Endothelial cell of umbilical vein (primary cell): ENCODE data around the gene VEPH1. TPM values are rescaled to one million over a fixed set of nuclear protein-coding genes. Genes with fewer than 3 reads are reported as not detected.

Experiments used
- BruUV-seq: library from RNA; stranded (reverse); fragments of 400-500 nt; replicated peaks from 2 replicates; lab custom pipeline; 2021; lab: Mats Ljungman, UMichigan
- CTCF ChIA-PET: fragments of 300-600, 350-600 bp; sonication (Branson Sonifier 250); formaldehyde crosslinking; loops from one replicate; lab custom pipeline; 2021; ENCODE audit warnings: antibody characterized with exemption, inconsistent platforms; lab: Charles Lee
- POLR2A ChIA-PET: fragments of 300-600, 350-600 bp; sonication (Branson Sonifier 250); formaldehyde crosslinking; loops from one replicate; lab custom pipeline; 2021; ENCODE audit warnings: antibody characterized with exemption, inconsistent platforms; lab: Charles Lee
- DNase-seq: peaks from one replicate; pipeline ENCODE4 v3.0.0-alpha.2; 2011; ENCODE audit warnings: low read depth, low spot score
- FAIRE-seq: peaks from 2 replicates; lab custom pipeline; 2011; peaks lifted over from hg19 to GRCh38; lab: Jason Lieb, UNC
- H2AFZ ChIP-seq: 2 replicates; pipeline ENCODE4 v1.6.0; 2012; ENCODE audit warnings: low read depth, low read length, control low read depth, inconsistent platforms
- H3K27ac ChIP-seq: 2 replicates; pipeline ENCODE4 v1.5.1; 2011; ENCODE audit warnings: low read depth, mild to moderate bottlenecking, control low read depth, low read length, moderate library complexity; ENCODE audit not compliant: insufficient read depth
- H3K27me3 ChIP-seq, 2 experiments: 2 replicates each; pipeline versions ENCODE4 v1.6.0 to v1.6.1; 2011; ENCODE audit warnings: low read length in 2 of 2, mixed read lengths in 1 of 2; ENCODE audit not compliant: control insufficient read depth in 2 of 2, insufficient read depth in 2 of 2
- H3K36me3 ChIP-seq, 2 experiments: 2 replicates in 1 of 2; 3 replicates in 1 of 2; pipeline ENCODE4 v1.5.1; 2011; ENCODE audit warnings: low read length in 2 of 2, mild to moderate bottlenecking in 1 of 2, moderate library complexity in 1 of 2; ENCODE audit not compliant: control insufficient read depth in 2 of 2, insufficient read depth in 2 of 2; ENCODE audit errors: extremely low read depth in 1 of 2
- H3K4me1 ChIP-seq: 3 replicates; pipeline ENCODE4 v1.5.1; 2011; ENCODE audit warnings: mild to moderate bottlenecking, low read length; ENCODE audit not compliant: control insufficient read depth, insufficient read depth; ENCODE audit errors: extremely low read depth
- H3K4me2 ChIP-seq: 2 replicates; pipeline ENCODE4 v1.6.1; 2011; ENCODE audit warnings: low read length, control low read depth, mixed read lengths; ENCODE audit not compliant: insufficient read depth
- H3K4me3 ChIP-seq, 3 experiments: fragments of 200-600 bp in 1 of 3; sonication (generic), shearing (Covaris generic) in 1 of 3; replicated peaks in 1 of 3; 2 replicates each; pipeline ENCODE4 v1.5.1; 2011 to 2016; ENCODE audit warnings: control low read depth in 3 of 3, low read length in 3 of 3, mild to moderate bottlenecking in 2 of 3, inconsistent platforms in 1 of 3, low read depth in 1 of 3, moderate library complexity in 1 of 3; ENCODE audit not compliant: insufficient read depth in 1 of 3
- H3K79me2 ChIP-seq: 2 replicates; pipeline ENCODE4 v1.6.0; 2012; ENCODE audit warnings: low read length, inconsistent platforms; ENCODE audit not compliant: control insufficient read depth, insufficient read depth
- H3K9ac ChIP-seq: replicated peaks from 2 replicates; pipeline ENCODE3; 2011; ENCODE audit warnings: low read length, control low read depth; ENCODE audit not compliant: insufficient read depth; ENCODE audit errors: extremely low read depth
- H3K9me1 ChIP-seq: replicated peaks from 3 replicates; pipeline ENCODE4 v1.6.0; 2011; ENCODE audit warnings: mild to moderate bottlenecking, low read length; ENCODE audit not compliant: control insufficient read depth, insufficient read depth; ENCODE audit errors: extremely low read depth
- H3K9me3 ChIP-seq: replicated peaks from 2 replicates; pipeline ENCODE4 v1.5.1; 2012; ENCODE audit warnings: low read length, inconsistent platforms; ENCODE audit not compliant: control insufficient read depth, insufficient read depth
- H4K20me1 ChIP-seq: replicated peaks from 2 replicates; pipeline ENCODE3; 2011; ENCODE audit warnings: mild to moderate bottlenecking, low read length; ENCODE audit not compliant: control insufficient read depth, insufficient read depth; ENCODE audit errors: extremely low read depth
- EZH2 ChIP-seq: IDR thresholded peaks from 2 replicates; pipeline ENCODE4 v1.6.1; 2012; ENCODE audit warnings: borderline replicate concordance, low read depth, mild to moderate bottlenecking, moderate library complexity, low read length, inconsistent platforms; ENCODE audit not compliant: severe bottlenecking
- FOS ChIP-seq: IDR thresholded peaks from 2 replicates; pipeline ENCODE4 v1.6.1; 2011; ENCODE audit warnings: mild to moderate bottlenecking, low read length, moderate library complexity, borderline replicate concordance; ENCODE audit not compliant: insufficient read depth
- GATA2 ChIP-seq: IDR thresholded peaks from 2 replicates; pipeline ENCODE4 v1.7.0; 2011; ENCODE audit warnings: low read depth, mild to moderate bottlenecking, moderate library complexity, mixed read lengths, low read length; ENCODE audit not compliant: insufficient read length, insufficient read depth
- JUN ChIP-seq: IDR thresholded peaks from 2 replicates; pipeline ENCODE4 v1.6.1; 2011; ENCODE audit warnings: borderline replicate concordance, low read depth; ENCODE audit not compliant: insufficient read length, insufficient read depth
- MAX ChIP-seq: IDR thresholded peaks from 2 replicates; pipeline ENCODE4 v1.6.1; 2011; ENCODE audit not compliant: insufficient read depth, insufficient read length
- MYC ChIP-seq: IDR thresholded peaks from one replicate; pipeline ENCODE4 v1.6.1; 2011; ENCODE audit warnings: mild to moderate bottlenecking, low read depth, low read length
- POLR2A ChIP-seq: IDR thresholded peaks from 2 replicates; pipeline ENCODE4 v1.6.1; 2012; ENCODE audit warnings: low read depth, mild to moderate bottlenecking, control low read depth, low read length
- POLR2AphosphoS5 ChIP-seq: IDR thresholded peaks from 2 replicates; pipeline ENCODE4 v1.6.1; 2012; ENCODE audit warnings: low read depth, mild to moderate bottlenecking, control low read depth, low read length, moderate library complexity; ENCODE audit not compliant: insufficient read depth
- dilution Hi-C: fragments of 300-500 bp; cut with MboI; formaldehyde crosslinking; loops from one replicate; pipeline ENCODE4 v1.15.0; 2019; ENCODE audit warnings: low sequenced_read_pairs; ENCODE audit not compliant: extremely low pct_ligation_motif_present
- intact Hi-C: fragments of 100-400 bp; cut with micrococcal nuclease; formaldehyde crosslinking; loops from one replicate; pipeline ENCODE4 v1.10.0; 2022
- polyA plus RNA-seq, 4 experiments: library from polyadenylated mRNA; depleted of rRNA in 3 of 4; stranded (reverse) in 3 of 4; unstranded in 1 of 4; fragments of >200 nt; gene quantifications; 2 replicates each; pipeline versions ENCODE4 v1.2.1 to v1.2.3, GENCODE V29; 2011 to 2012; ENCODE audit warnings: missing spikeins in 1 of 4
- total RNA-seq: library from RNA; stranded (reverse); gene quantifications from 2 replicates; pipeline ENCODE4 v1.2.3, GENCODE V29; 2021
- TF ChIP-seq, protein P1 (sequence below), 2 donors: IDR thresholded peaks; 1 replicate in 1 of 2; 2 replicates in 1 of 2; pipeline ENCODE4 v1.5.1; 2011; ENCODE audit warnings: low read length in 2 of 2, mild to moderate bottlenecking in 2 of 2, moderate library complexity in 2 of 2, control low read depth in 1 of 2, inconsistent platforms in 1 of 2, low read depth in 1 of 2; ENCODE audit not compliant: insufficient read depth in 1 of 2; ENCODE audit errors: extremely low read depth in 1 of 2

VEPH1 gene
- total and polyA plus RNA-seq, 2 donors (not counting 3 experiments of a cell fraction or from before 2014, with no cell fraction given): 42.9 to 136 TPM

- H3K9me1 ChIP-seq: no peaks in the 10 kb centered on the region
- H3K36me3 ChIP-seq: peaks cover 2 to 16% of the 10 kb centered on the region in 2 experiments
- H2AFZ ChIP-seq: no peak overlapping the region
- H3K9ac ChIP-seq: no peak overlapping the region
- H3K27me3 ChIP-seq: no peaks in the 10 kb centered on the region
- FAIRE-seq: no peak
- DNase-seq: no peak
- intact Hi-C loops (no loop called here), dilution Hi-C loops (no loop called here)
- H3K79me2 ChIP-seq: peaks cover 61% of the 10 kb centered on the region
- H3K9me3 ChIP-seq: no peaks in the 10 kb centered on the region
- POLR2A ChIA-PET: no interaction called here
- peaks cover 49% of the 10 kb centered on the region for H3K4me1 ChIP-seq
- H3K4me3 ChIP-seq: no peak overlapping the region
- CTCF ChIA-PET: interaction anchor here (0.7 to 1.9 kb wide), 8 partner anchors 11 to 274 kb away, joined by 3 to 5 read pairs (median 3); no protein-coding TSS in a partner anchor
- TF ChIP-seq MAX (no peak), FOS (no peak), GATA2 (no peak), POLR2AphosphoS5 (no peak), POLR2A (no peak), MYC (no peak), EZH2 (no peak), JUN (no peak)
- TF ChIP-seq, protein P1, sequence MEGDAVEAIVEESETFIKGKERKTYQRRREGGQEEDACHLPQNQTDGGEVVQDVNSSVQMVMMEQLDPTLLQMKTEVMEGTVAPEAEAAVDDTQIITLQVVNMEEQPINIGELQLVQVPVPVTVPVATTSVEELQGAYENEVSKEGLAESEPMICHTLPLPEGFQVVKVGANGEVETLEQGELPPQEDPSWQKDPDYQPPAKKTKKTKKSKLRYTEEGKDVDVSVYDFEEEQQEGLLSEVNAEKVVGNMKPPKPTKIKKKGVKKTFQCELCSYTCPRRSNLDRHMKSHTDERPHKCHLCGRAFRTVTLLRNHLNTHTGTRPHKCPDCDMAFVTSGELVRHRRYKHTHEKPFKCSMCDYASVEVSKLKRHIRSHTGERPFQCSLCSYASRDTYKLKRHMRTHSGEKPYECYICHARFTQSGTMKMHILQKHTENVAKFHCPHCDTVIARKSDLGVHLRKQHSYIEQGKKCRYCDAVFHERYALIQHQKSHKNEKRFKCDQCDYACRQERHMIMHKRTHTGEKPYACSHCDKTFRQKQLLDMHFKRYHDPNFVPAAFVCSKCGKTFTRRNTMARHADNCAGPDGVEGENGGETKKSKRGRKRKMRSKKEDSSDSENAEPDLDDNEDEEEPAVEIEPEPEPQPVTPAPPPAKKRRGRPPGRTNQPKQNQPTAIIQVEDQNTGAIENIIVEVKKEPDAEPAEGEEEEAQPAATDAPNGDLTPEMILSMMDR (IDR thresholded peaks at IDR 0.05; ENCODE audit: extremely low read depth in 1 of 2, insufficient read depth in 1 of 2, low read depth in 1 of 2, low read length in 2 of 2): no peak
- no peak overlapping the region for H3K4me2 ChIP-seq
- H3K27ac ChIP-seq: no peak overlapping the region
- no TSS peak for BruUV-seq
- H4K20me1 ChIP-seq: no peaks in the 10 kb centered on the region
Observed at GRCh38 chr3:157464321-157464720, 38.9 kb downstream of the VEPH1 start.
